Gastrocnemius medialis (tissue), 4 donors: ENCODE measurements around the gene ALK.

Source experiments
- POLR2A ChIP-seq, 2 donors: fragments of 450-650 bp; IDR thresholded peaks; one replicate each; pipeline ENCODE4 v1.6.1; 2017; ENCODE audit warnings: antibody characterized with exemption in 2 of 2, mild to moderate bottlenecking in 2 of 2, moderate library complexity in 2 of 2
- TF ChIP-seq, protein P1 (sequence below), 5 experiments: fragments of 450-650 bp in 3 of 5; fragments of 200-600 bp in 2 of 5; sonication (generic) in 2 of 5; IDR thresholded peaks in 4 of 5; conservative IDR thresholded peaks in 1 of 5; 1 replicate in 4 of 5; 2 replicates in 1 of 5; pipeline ENCODE4 v1.5.1; 2016 to 2019; ENCODE audit warnings: antibody characterized with exemption in 5 of 5, mild to moderate bottlenecking in 3 of 5, moderate library complexity in 3 of 5

DNA sequence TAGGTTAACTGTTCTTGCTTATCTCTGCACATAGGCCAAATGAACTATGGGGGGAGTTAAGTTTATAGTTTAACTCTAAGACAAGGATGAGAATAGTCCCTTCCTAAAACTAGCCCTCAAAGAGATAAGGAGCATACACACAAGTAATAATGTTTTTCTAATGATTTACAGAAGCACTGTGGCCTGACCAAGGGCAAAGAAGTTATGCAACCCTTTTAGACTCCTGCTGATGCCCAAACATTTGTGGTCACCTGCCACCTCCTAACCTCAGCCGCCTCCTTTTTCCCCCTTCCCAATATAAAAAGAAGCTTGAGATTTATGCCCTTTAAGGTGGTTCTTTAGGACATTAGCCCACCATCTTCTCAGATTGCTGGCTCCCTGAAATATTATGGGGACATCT, 357.7 kb downstream of the ALK start:
- TF ChIP-seq, protein P1, sequence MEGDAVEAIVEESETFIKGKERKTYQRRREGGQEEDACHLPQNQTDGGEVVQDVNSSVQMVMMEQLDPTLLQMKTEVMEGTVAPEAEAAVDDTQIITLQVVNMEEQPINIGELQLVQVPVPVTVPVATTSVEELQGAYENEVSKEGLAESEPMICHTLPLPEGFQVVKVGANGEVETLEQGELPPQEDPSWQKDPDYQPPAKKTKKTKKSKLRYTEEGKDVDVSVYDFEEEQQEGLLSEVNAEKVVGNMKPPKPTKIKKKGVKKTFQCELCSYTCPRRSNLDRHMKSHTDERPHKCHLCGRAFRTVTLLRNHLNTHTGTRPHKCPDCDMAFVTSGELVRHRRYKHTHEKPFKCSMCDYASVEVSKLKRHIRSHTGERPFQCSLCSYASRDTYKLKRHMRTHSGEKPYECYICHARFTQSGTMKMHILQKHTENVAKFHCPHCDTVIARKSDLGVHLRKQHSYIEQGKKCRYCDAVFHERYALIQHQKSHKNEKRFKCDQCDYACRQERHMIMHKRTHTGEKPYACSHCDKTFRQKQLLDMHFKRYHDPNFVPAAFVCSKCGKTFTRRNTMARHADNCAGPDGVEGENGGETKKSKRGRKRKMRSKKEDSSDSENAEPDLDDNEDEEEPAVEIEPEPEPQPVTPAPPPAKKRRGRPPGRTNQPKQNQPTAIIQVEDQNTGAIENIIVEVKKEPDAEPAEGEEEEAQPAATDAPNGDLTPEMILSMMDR (IDR thresholded peaks at IDR 0.05 in 4 of 5, conservative IDR thresholded peaks at IDR 0.05 in 1 of 5), result no peak
- no peak for TF ChIP-seq POLR2A (IDR thresholded peaks at IDR 0.05)
